ENCODE results near the gene ZNF57. TPM values are rescaled to one million over a fixed set of nuclear protein-coding genes. Genes with fewer than 3 reads are reported as not detected.

ZNF57 gene
- total RNA-seq, 2 experiments from 2014 or later: 5.0 to 5.1 TPM

- POLR2A ChIA-PET: no interaction called here
- TF ChIP-seq CTCF (IDR thresholded peaks at IDR 0.05): no peak
- CTCF ChIA-PET: interaction anchor here (1.7 kb wide), 1 partner anchor 208 kb away, joined by 3 read pairs; no protein-coding TSS in a partner anchor
- DNase-seq: no peak
- peaks cover 19% of the 10 kb centered on the region for H3K4me1 Mint-ChIP-seq (ENCODE audit: low read depth)
- intact Hi-C loops (cut with micrococcal nuclease): no loop called here
- peak overlapping the region; percentile 76 for H3K27ac Mint-ChIP-seq
- peak; percentile 49 for ATAC-seq
- no peaks in the 10 kb centered on the region for H3K27me3 Mint-ChIP-seq
- H3K4me3 Mint-ChIP-seq: no peak overlapping the region
- peaks cover 38% of the 10 kb centered on the region for H3K9me3 Mint-ChIP-seq
- peaks cover 41% of the 10 kb centered on the region for H3K36me3 Mint-ChIP-seq (ENCODE audit: low read depth)
Measured at GRCh38 chr19:2856457-2857050, 44.2 kb upstream of the ZNF57 start.

- ATAC-seq (no peak), DNase-seq (no peak)
- intact Hi-C loops (cut with micrococcal nuclease): no loop called here
- no peak for TF ChIP-seq CTCF (IDR thresholded peaks at IDR 0.05)
- Mint-ChIP-seq H3K9me3 (peaks cover 19% of the 10 kb centered on the region), H3K36me3 (ENCODE audit: low read depth) (peaks cover 18% of the 10 kb centered on the region), H3K27me3 (no peaks in the 10 kb centered on the region), H3K27ac (no peak overlapping the region), H3K4me1 (ENCODE audit: low read depth) (peaks cover 19% of the 10 kb centered on the region), H3K4me3 (no peak overlapping the region)
- CTCF ChIA-PET: interaction anchor here (1.0 to 2.1 kb wide), 3 partner anchors 14 to 210 kb away, joined by 3 to 6 read pairs (median 3); no protein-coding TSS in a partner anchor
- POLR2A ChIA-PET: no interaction called here
Measured at GRCh38 chr19:2858864-2859263, 41.9 kb upstream of the ZNF57 start.

GRCh38 chr19:2863816-2864215 lies 36.9 kb upstream of the ZNF57 start:
- DNase-seq: no peak
- ATAC-seq: no peak
- intact Hi-C loops (cut with micrococcal nuclease): no loop called here
- Mint-ChIP-seq H3K4me1 (ENCODE audit: low read depth) (peaks cover 2% of the 10 kb centered on the region), H3K4me3 (no peak overlapping the region), H3K36me3 (ENCODE audit: low read depth) (no peaks in the 10 kb centered on the region), H3K9me3 (no peaks in the 10 kb centered on the region), H3K27me3 (peaks cover 2% of the 10 kb centered on the region), H3K27ac (no peak overlapping the region)
- ChIA-PET POLR2A (no interaction called here), CTCF (no interaction called here)
- TF ChIP-seq CTCF (IDR thresholded peaks at IDR 0.05): no peak

- Mint-ChIP-seq H3K4me1 (ENCODE audit: low read depth) (no peaks in the 10 kb centered on the region), H3K27ac (no peak overlapping the region), H3K27me3 (peaks cover 2% of the 10 kb centered on the region), H3K36me3 (ENCODE audit: low read depth) (no peaks in the 10 kb centered on the region), H3K9me3 (no peaks in the 10 kb centered on the region), H3K4me3 (no peak overlapping the region)
- intact Hi-C loops (cut with micrococcal nuclease): no loop called here
- ChIA-PET CTCF (interaction anchor here (0.7 kb wide), 1 partner anchor 396 kb away, joined by 4 read pairs; no protein-coding TSS in a partner anchor), POLR2A (no interaction called here)
- ATAC-seq: no peak
- DNase-seq: no peak
- TF ChIP-seq CTCF (IDR thresholded peaks at IDR 0.05): no peak
Measured at GRCh38 chr19:2865334-2866100, 35.2 kb upstream of the ZNF57 start.

GRCh38 chr19:2866495-2867024 lies 34.2 kb upstream of the ZNF57 start:
- DNase-seq (no peak), ATAC-seq (no peak)
- Mint-ChIP-seq H3K9me3 (no peaks in the 10 kb centered on the region), H3K27me3 (peaks cover 2% of the 10 kb centered on the region), H3K4me3 (no peak overlapping the region), H3K27ac (no peak overlapping the region), H3K4me1 (ENCODE audit: low read depth) (no peaks in the 10 kb centered on the region), H3K36me3 (ENCODE audit: low read depth) (no peaks in the 10 kb centered on the region)
- intact Hi-C loops (cut with micrococcal nuclease): no loop called here
- no peak for TF ChIP-seq CTCF (IDR thresholded peaks at IDR 0.05)
- POLR2A ChIA-PET: no interaction called here
- CTCF ChIA-PET: interaction anchor here (1.1 kb wide), 1 partner anchor 21 kb away, joined by 6 read pairs; no protein-coding TSS in a partner anchor

Data from activated CD8-positive, alpha-beta T cell treated with anti-CD3 and anti-CD28 coated beads for 36 hours (primary cell).